Measurements from ENCODE around the gene STIM2.

STIM2 gene

GRCh38 chr4:27048429-27049238 lies 188.0 kb downstream of the STIM2 start:
- DNase-seq = no peak

GRCh38 chr4:27049239-27049829 lies 188.7 kb downstream of the STIM2 start:
- no peak for DNase-seq

GRCh38 chr4:27050731-27051130 lies 190.1 kb downstream of the STIM2 start:
- no peak for DNase-seq

GRCh38 chr4:27055221-27055760 lies 194.7 kb downstream of the STIM2 start:
- DNase-seq = no peak

- DNase-seq = no peak
Observed at GRCh38 chr4:27056281-27056680, 195.6 kb downstream of the STIM2 start.

- no peak for DNase-seq
Observed at GRCh38 chr4:27057053-27057452, 196.4 kb downstream of the STIM2 start.

- DNase-seq = no peak
Observed at GRCh38 chr4:27057662-27058061, 197.0 kb downstream of the STIM2 start.

GRCh38 chr4:27058819-27059406 lies 198.3 kb downstream of the STIM2 start:
- DNase-seq = no peak

- DNase-seq = no peak
Observed at GRCh38 chr4:27059446-27059845, 198.8 kb downstream of the STIM2 start.

- no peak for DNase-seq
Observed at GRCh38 chr4:27062256-27062655, 201.6 kb downstream of the STIM2 start.

GRCh38 chr4:27066591-27066990 lies 205.9 kb downstream of the STIM2 start:
- no peak for DNase-seq

- no peak for DNase-seq
Observed at GRCh38 chr4:27068151-27068867, 207.7 kb downstream of the STIM2 start.
